Hepatocyte (in vitro differentiated cells): Measurements from ENCODE around the gene ITGA5. TPM values are rescaled to one million over a fixed set of nuclear protein-coding genes. Genes with fewer than 3 reads are reported as not detected.

ENCODE experiments used
- DNase-seq: peaks from one replicate; pipeline ENCODE4 v3.0.0-alpha.2; 2016; ENCODE audit warnings: low spot score
- H2AFZ ChIP-seq: fragments of 200-600 bp; sonication (generic); 2 replicates; pipeline ENCODE4 v1.6.0; 2016; ENCODE audit warnings: antibody characterized with exemption, mild to moderate bottlenecking
- H3K27ac ChIP-seq: fragments of 200-600 bp; sonication (generic); 2 replicates; pipeline ENCODE4 v1.5.1; 2016; ENCODE audit warnings: mild to moderate bottlenecking
- H3K27me3 ChIP-seq: fragments of 200-600 bp; sonication (generic); 2 replicates; pipeline ENCODE4 v1.6.1; 2016
- H3K36me3 ChIP-seq: fragments of 200-600 bp; sonication (generic); replicated peaks from 2 replicates; pipeline ENCODE4 v1.5.1; 2016; ENCODE audit warnings: low read depth; ENCODE audit not compliant: insufficient read depth
- H3K4me1 ChIP-seq: fragments of 200-600 bp; sonication (generic); 2 replicates; pipeline ENCODE4 v1.5.1; 2016; ENCODE audit warnings: mild to moderate bottlenecking, moderate library complexity; ENCODE audit not compliant: insufficient read depth
- H3K4me2 ChIP-seq: fragments of 200-600 bp; sonication (generic); 2 replicates; pipeline ENCODE4 v1.6.0; 2016
- H3K4me3 ChIP-seq: fragments of 200-600 bp; sonication (generic); 2 replicates; pipeline ENCODE4 v1.5.1; 2016; ENCODE audit warnings: mild to moderate bottlenecking
- H3K79me2 ChIP-seq: fragments of 200-600 bp; sonication (generic); 2 replicates; pipeline ENCODE4 v1.6.0; 2017; ENCODE audit warnings: mild to moderate bottlenecking
- H3K9me2 ChIP-seq: fragments of 200-600 bp; sonication (generic); replicated peaks from 2 replicates; pipeline ENCODE4 v1.6.0; 2017; ENCODE audit warnings: mild to moderate bottlenecking; ENCODE audit not compliant: insufficient read depth
- H3K9me3 ChIP-seq: fragments of 200-600 bp; sonication (generic); 2 replicates; pipeline ENCODE4 v1.5.1; 2016; ENCODE audit warnings: low read depth, mild to moderate bottlenecking
- H4K20me1 ChIP-seq: fragments of 200-600 bp; sonication (generic); 2 replicates; pipeline ENCODE4 v1.6.0; 2016; ENCODE audit warnings: mild to moderate bottlenecking; ENCODE audit not compliant: insufficient read depth, poor library complexity, severe bottlenecking
- CTCF ChIP-seq: fragments of 200-600 bp; sonication (generic); IDR thresholded peaks from 2 replicates; pipeline ENCODE4 v1.5.1; 2016; ENCODE audit warnings: antibody characterized with exemption, mild to moderate bottlenecking; ENCODE audit not compliant: poor library complexity
- EZH2 ChIP-seq: fragments of 200-600 bp; sonication (generic); IDR thresholded peaks from 2 replicates; pipeline ENCODE4 v1.6.1; 2016; ENCODE audit warnings: antibody characterized with exemption, mild to moderate bottlenecking, borderline replicate concordance
- EZH2phosphoT487 ChIP-seq: fragments of 200-600 bp; sonication (generic); IDR thresholded peaks from one replicate; pipeline ENCODE4 v1.6.1; 2018; ENCODE audit warnings: antibody characterized with exemption, mild to moderate bottlenecking, low read depth, moderate library complexity; ENCODE audit not compliant: unreplicated experiment, severe bottlenecking
- WGBS: methylation state at CpG from one replicate; pipeline ENCODE4 v1.1.6; 2016; ENCODE audit warnings: low lambda C conversion rate; ENCODE audit errors: missing lambda C conversion rate; 5-methylcytosine and 5-hydroxymethylcytosine counted together
- polyA plus RNA-seq: library from polyadenylated mRNA; unstranded; fragments of >200 nt; fragmentation: Nextera tagmentation; extraction: Ambion mirVana; gene quantifications from 2 replicates; pipeline ENCODE4 v1.2.1, GENCODE V29; 2016
- total RNA-seq: library from RNA; depleted of rRNA; stranded (reverse); fragments of >200 nt; gene quantifications from 2 replicates; pipeline ENCODE4 v1.2.3, GENCODE V29; 2014

Gene ITGA5
- 31.3 and 45.7 TPM in 2 replicates for total RNA-seq
- polyA plus RNA-seq, result 53.6 and 57.2 TPM in 2 replicates

- H4K20me1 ChIP-seq, result no peaks in the 10 kb centered on the region
- H3K36me3 ChIP-seq, result no peaks in the 10 kb centered on the region
- no peaks in the 10 kb centered on the region for H3K9me3 ChIP-seq
- peak within 1 kb of the TSS; percentile 99 for H3K4me2 ChIP-seq
- H3K4me3 ChIP-seq, result peak within 1 kb of the TSS; percentile 90
- peak; percentile 79 for DNase-seq
- peaks cover 13% of the 10 kb centered on the region for H3K4me1 ChIP-seq
- H3K79me2 ChIP-seq, result peaks cover 36% of the 10 kb centered on the region
- H3K9me2 ChIP-seq, result no peaks in the 10 kb centered on the region
- peak within 1 kb of the TSS; percentile 82 for H3K27ac ChIP-seq
- WGBS, result 7% methylated on average over 23 of the region's 46 CpGs
- peak within 1 kb of the TSS; percentile 93 for H2AFZ ChIP-seq
- TF ChIP-seq EZH2 (peak; percentile 34), CTCF (no peak)
- H3K27me3 ChIP-seq, result peaks cover 15% of the 10 kb centered on the region
These were observed at the start of gene ITGA5 for GRCh38 chr12:54419088-54419887. ITGA5 (minus strand) TSS chr12:54419266; CDS start chr12:54419198, 68 bp downstream.

GRCh38 chr12:54465857-54466523 is 46.9 kb upstream of the ITGA5 start:
- H3K9me2 ChIP-seq, result no peaks in the 10 kb centered on the region
- H3K36me3 ChIP-seq, result no peaks in the 10 kb centered on the region
- H3K4me1 ChIP-seq, result no peaks in the 10 kb centered on the region
- no peak for DNase-seq
- H3K4me2 ChIP-seq, result no peak overlapping the region
- 33% methylated on average over 1 of the region's 1 CpG for WGBS
- no peak for TF ChIP-seq CTCF
- TF ChIP-seq EZH2phosphoT487, result no peak
- TF ChIP-seq EZH2, result no peak
- no peak overlapping the region for H3K27ac ChIP-seq
- H3K4me3 ChIP-seq, result no peak overlapping the region
- H4K20me1 ChIP-seq, result no peaks in the 10 kb centered on the region
- no peaks in the 10 kb centered on the region for H3K79me2 ChIP-seq
- H3K9me3 ChIP-seq, result no peaks in the 10 kb centered on the region
- peaks cover 40% of the 10 kb centered on the region for H3K27me3 ChIP-seq
- H2AFZ ChIP-seq, result no peak overlapping the region

- Histone ChIP-seq H4K20me1 (no peaks in the 10 kb centered on the region), H3K79me2 (no peaks in the 10 kb centered on the region), H3K27me3 (peaks cover 43% of the 10 kb centered on the region), H3K36me3 (no peaks in the 10 kb centered on the region), H3K4me3 (no peak overlapping the region), H2AFZ (no peak overlapping the region), H3K4me2 (no peak overlapping the region), H3K9me3 (no peaks in the 10 kb centered on the region), H3K9me2 (no peaks in the 10 kb centered on the region), H3K27ac (no peak overlapping the region), H3K4me1 (no peaks in the 10 kb centered on the region)
- WGBS, result 44% methylated on average over 3 of the region's 3 CpGs
- no peak for DNase-seq
- TF ChIP-seq EZH2phosphoT487 (no peak), CTCF (no peak)
These were observed 44.4 kb upstream of the ITGA5 start for GRCh38 chr12:54463484-54463883.
